WTC11 (cell line): Measurements from ENCODE around the gene GNA14. TPM values are rescaled to one million over a fixed set of nuclear protein-coding genes. Genes with fewer than 3 reads are reported as not detected.
"Not testable (repeated sequence)": the region's sequence is repeated elsewhere in the genome, so short reads cannot be mapped to it uniquely, and the experiment has no call there.

Experiments used
- ATAC-seq: fragments of 200-7000 bp; cut with Tn5 transposase; 2 replicates; pipeline ENCODE4 v1.10.0; 2021; ENCODE audit warnings: mild to moderate bottlenecking, moderate library complexity
- CTCF ChIA-PET: fragments of 300-600 bp; sonication (Branson Sonifier 250); formaldehyde crosslinking; loops from one replicate; lab custom pipeline; 2021; ENCODE audit warnings: antibody characterized with exemption; lab: Charles Lee
- POLR2A ChIA-PET: fragments of 350-600 bp; sonication (Branson Sonifier 250); formaldehyde crosslinking; loops from one replicate; lab custom pipeline; 2021; ENCODE audit warnings: antibody characterized with exemption; lab: Charles Lee
- DNase-seq: peaks from one replicate; pipeline ENCODE4 v3.0.0; 2021; ENCODE audit warnings: low spot score
- H3K27ac Mint-ChIP-seq: 2 replicates; pipeline ENCODE4 v1.8.0; 2021; ENCODE audit warnings: mixed read lengths
- H3K27me3 Mint-ChIP-seq: 2 replicates; pipeline ENCODE4 v1.8.0; 2021; ENCODE audit warnings: low read depth, mild to moderate bottlenecking, moderate library complexity, mixed read lengths
- H3K36me3 Mint-ChIP-seq: 2 replicates; pipeline ENCODE4 v1.8.0; 2021; ENCODE audit warnings: mixed read lengths
- H3K4me1 Mint-ChIP-seq: 2 replicates; pipeline ENCODE4 v1.8.0; 2022; ENCODE audit warnings: mixed read lengths
- H3K4me3 Mint-ChIP-seq: 2 replicates; pipeline ENCODE4 v1.8.0; 2021; ENCODE audit warnings: mild to moderate bottlenecking, moderate library complexity, mixed read lengths
- H3K9me3 Mint-ChIP-seq: 2 replicates; pipeline ENCODE4 v1.8.0; 2021; ENCODE audit warnings: mixed read lengths
- CREB1 ChIP-seq: sonication (generic); formaldehyde crosslinking; IDR thresholded peaks from 2 replicates; pipeline ENCODE4 v1.8.0; 2023; ENCODE audit warnings: mild to moderate bottlenecking, missing genetic modification reagents
- ESRRA ChIP-seq: sonication (generic); formaldehyde crosslinking; IDR thresholded peaks from 2 replicates; pipeline ENCODE4 v1.8.1; 2022; ENCODE audit warnings: mild to moderate bottlenecking, missing genetic modification reagents, borderline replicate concordance
- GTF2I ChIP-seq: fragments of 250-450 bp; sonication (Bioruptor Pico); conservative IDR thresholded peaks from 2 replicates; pipeline ENCODE4 v1.4.0; 2021; ENCODE audit warnings: mild to moderate bottlenecking
- JAZF1 ChIP-seq: fragments of 250-450 bp; sonication (Bioruptor Pico); IDR thresholded peaks from 2 replicates; pipeline ENCODE4 v1.9.0; 2021; ENCODE audit warnings: moderate library complexity, mild to moderate bottlenecking, inconsistent platforms
- MYBL2 ChIP-seq: sonication (generic); formaldehyde crosslinking; IDR thresholded peaks from 2 replicates; pipeline ENCODE4 v1.8.1; 2023; ENCODE audit warnings: mild to moderate bottlenecking, moderate library complexity, missing genetic modification reagents
- NFATC4 ChIP-seq: fragments of 250-450 bp; sonication (Bioruptor Pico); IDR thresholded peaks from 2 replicates; pipeline ENCODE4 v1.9.0; 2021; ENCODE audit warnings: mild to moderate bottlenecking
- NFYB ChIP-seq: sonication (generic); formaldehyde crosslinking; conservative IDR thresholded peaks from 2 replicates; pipeline ENCODE4 v1.8.0; 2022; ENCODE audit warnings: low read depth, missing genetic modification reagents
- NR1H2 ChIP-seq: sonication (generic); formaldehyde crosslinking; IDR thresholded peaks from 2 replicates; pipeline ENCODE4 v1.9.0; 2021; ENCODE audit warnings: mild to moderate bottlenecking, moderate library complexity, missing genetic modification reagents
- NR2C2 ChIP-seq: sonication (generic); formaldehyde crosslinking; IDR thresholded peaks from 2 replicates; pipeline ENCODE4 v1.8.0; 2022; ENCODE audit warnings: mild to moderate bottlenecking, missing genetic modification reagents
- RELA ChIP-seq: sonication (generic); formaldehyde crosslinking; IDR thresholded peaks from 2 replicates; pipeline ENCODE4 v1.8.1; 2022; ENCODE audit warnings: missing genetic modification reagents, mild to moderate bottlenecking, borderline replicate concordance
- RORB ChIP-seq: fragments of 250-450 bp; sonication (Bioruptor Pico); IDR thresholded peaks from 2 replicates; pipeline ENCODE4 v1.9.0; 2021; ENCODE audit warnings: mild to moderate bottlenecking
- SMAD4 ChIP-seq: sonication (generic); formaldehyde crosslinking; IDR thresholded peaks from 2 replicates; pipeline ENCODE4 v1.8.0; 2022; ENCODE audit warnings: mild to moderate bottlenecking, missing genetic modification reagents
- USF1 ChIP-seq: sonication (generic); formaldehyde crosslinking; IDR thresholded peaks from 2 replicates; pipeline ENCODE4 v1.8.0; 2022; ENCODE audit warnings: mild to moderate bottlenecking, missing genetic modification reagents
- ZNF121 ChIP-seq: sonication (generic); formaldehyde crosslinking; IDR thresholded peaks from 2 replicates; pipeline ENCODE4 v1.8.0; 2023; ENCODE audit warnings: missing genetic modification reagents
- ZNF138 ChIP-seq: sonication (generic); formaldehyde crosslinking; conservative IDR thresholded peaks from 2 replicates; pipeline ENCODE4 v1.8.1; 2022; ENCODE audit warnings: mild to moderate bottlenecking, moderate library complexity, missing genetic modification reagents
- ZNF671 ChIP-seq: fragments of 250-450 bp; sonication (Bioruptor Pico); IDR thresholded peaks from 2 replicates; pipeline ENCODE4 v1.8.0; 2021; ENCODE audit warnings: mild to moderate bottlenecking
- total RNA-seq: library from RNA; stranded (reverse); gene quantifications from 3 replicates; pipeline ENCODE4 v1.2.3, GENCODE V29; 2021
- TF ChIP-seq, protein P1 (sequence below): fragments of 250-450 bp; sonication (Bioruptor Pico); conservative IDR thresholded peaks from 2 replicates; pipeline ENCODE4 v1.9.0; 2021; ENCODE audit warnings: mild to moderate bottlenecking
- TF ChIP-seq, protein P2 (sequence below): sonication (generic); formaldehyde crosslinking; IDR thresholded peaks from 2 replicates; pipeline ENCODE4 v1.8.0; 2022; ENCODE audit warnings: mild to moderate bottlenecking, missing genetic modification reagents
- TF ChIP-seq, protein P3 (sequence below): sonication (generic); formaldehyde crosslinking; IDR thresholded peaks from 2 replicates; pipeline ENCODE4 v1.8.1; 2023; ENCODE audit warnings: mild to moderate bottlenecking, missing genetic modification reagents, moderate library complexity

The GNA14 gene
- total RNA-seq, 1 experiment from 2014 or later, result 26.7 TPM

DNA sequence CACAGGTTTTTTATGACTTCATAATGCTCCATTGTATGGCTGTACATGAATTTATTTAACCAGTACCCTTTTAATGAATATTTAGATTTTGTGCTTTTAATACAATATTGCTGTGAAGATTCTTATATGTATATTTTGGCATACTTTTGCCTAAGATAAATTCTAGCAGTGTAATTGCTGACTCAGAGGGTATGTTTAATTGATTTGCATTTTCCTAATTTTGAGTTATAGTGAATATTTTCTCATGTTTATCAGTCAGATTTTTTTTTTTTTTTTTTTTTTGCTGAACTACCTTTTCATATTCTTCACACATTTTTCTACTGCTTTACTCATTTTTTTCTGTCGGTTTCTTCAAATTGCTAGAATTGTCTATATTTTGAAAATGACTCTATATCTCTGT lies 248.2 kb downstream of the GNA14 start (continued):
- TF ChIP-seq USF1 (CRISPR knock-in tag), result no peak
- TF ChIP-seq, all 79 proteins: peak for 0

DNA sequence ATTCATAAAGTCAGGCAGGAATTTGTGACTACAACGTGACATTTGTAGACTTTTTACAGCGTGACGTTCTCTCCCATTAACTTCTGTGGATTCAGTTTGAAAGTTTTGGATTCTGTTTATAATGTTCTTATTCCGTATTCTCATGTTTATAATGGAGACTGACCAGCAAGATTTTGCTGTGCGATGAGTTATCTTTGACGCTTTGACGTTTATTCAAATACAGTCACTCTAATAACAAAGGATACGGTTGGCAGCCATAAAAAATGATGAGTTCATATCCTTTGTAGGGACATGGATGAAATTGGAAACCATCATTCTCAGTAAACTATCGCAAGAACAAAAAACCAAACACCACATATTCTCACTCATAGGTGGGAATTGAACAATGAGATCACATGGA lies 249.5 kb downstream of the GNA14 start:
- H3K4me3 Mint-ChIP-seq, DNase-seq, POLR2A ChIA-PET, CTCF ChIA-PET, H3K4me1 Mint-ChIP-seq, H3K36me3 Mint-ChIP-seq, H3K9me3 Mint-ChIP-seq, ATAC-seq, H3K27me3 Mint-ChIP-seq, H3K27ac Mint-ChIP-seq: not testable (repeated sequence)

DNA sequence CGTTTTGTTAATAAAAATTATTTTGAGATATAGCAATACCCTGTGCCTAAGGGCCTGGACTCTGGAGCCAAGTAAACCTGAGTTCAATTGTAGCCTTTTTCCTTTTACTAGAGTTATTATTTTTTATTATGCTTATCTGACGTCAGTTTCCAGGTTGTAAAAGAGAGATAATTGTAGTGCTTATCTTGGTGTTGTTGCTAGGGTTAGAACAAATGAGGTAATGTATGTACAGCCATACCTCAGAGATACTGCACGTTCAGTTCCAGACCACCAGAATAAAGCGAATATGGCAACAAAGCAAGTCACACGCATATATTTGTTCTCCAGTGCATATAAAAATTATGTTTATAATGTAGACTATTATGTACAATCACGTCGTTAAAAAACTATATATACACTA lies 255.8 kb downstream of the GNA14 start:
- no peak overlapping the region for H3K4me3 Mint-ChIP-seq
- DNase-seq, result no peak
- TF ChIP-seq, protein P1, sequence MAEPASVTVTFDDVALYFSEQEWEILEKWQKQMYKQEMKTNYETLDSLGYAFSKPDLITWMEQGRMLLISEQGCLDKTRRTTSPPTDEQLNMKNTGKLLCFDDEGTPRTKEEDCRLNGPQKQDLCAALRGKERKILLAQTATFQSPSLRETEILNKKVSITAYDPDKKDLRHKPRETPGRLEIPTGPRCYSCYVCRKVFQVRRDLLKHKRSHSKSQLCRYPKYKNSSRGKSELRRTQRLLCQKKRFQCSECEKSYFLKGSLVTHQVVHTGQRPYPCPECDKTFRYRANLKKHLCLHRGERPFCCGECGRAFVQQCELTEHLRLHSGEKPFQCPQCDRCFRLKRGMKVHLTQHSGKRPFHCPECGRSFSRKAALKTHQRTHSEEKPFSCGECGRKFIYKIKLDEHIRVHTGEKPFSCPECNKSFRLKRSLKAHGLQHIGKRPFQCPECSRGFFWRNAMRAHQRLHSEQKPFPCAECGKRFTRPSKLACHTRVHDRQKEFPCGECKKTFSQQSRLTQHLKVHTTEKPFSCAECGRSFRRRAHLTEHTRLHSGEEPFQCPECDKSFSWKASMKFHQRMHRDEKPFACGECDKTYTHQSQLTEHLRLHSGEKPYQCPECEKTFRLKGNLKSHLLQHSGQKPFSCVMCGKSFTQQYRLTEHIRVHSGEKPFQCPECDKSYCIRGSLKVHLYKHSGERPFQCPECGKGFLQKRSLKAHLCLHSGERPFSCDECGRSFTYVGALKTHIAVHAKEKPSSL (CRISPR knock-in tag), result no peak
- TF ChIP-seq ESRRA (CRISPR knock-in tag), result no peak
- no peak for TF ChIP-seq JAZF1 (CRISPR knock-in tag)
- TF ChIP-seq CREB1, result no peak
- TF ChIP-seq, all 79 proteins: peak for 0
- Mint-ChIP-seq H3K4me1 (no peaks in the 10 kb centered on the region), H3K36me3 (no peaks in the 10 kb centered on the region), H3K9me3 (peaks cover 7% of the 10 kb centered on the region; the same call in 1 of the 2 replicates), H3K27me3 (no peaks in the 10 kb centered on the region), H3K27ac (no peak overlapping the region)
- ChIA-PET POLR2A (no interaction called here), CTCF (no interaction called here)
- ATAC-seq, result no peak

DNA sequence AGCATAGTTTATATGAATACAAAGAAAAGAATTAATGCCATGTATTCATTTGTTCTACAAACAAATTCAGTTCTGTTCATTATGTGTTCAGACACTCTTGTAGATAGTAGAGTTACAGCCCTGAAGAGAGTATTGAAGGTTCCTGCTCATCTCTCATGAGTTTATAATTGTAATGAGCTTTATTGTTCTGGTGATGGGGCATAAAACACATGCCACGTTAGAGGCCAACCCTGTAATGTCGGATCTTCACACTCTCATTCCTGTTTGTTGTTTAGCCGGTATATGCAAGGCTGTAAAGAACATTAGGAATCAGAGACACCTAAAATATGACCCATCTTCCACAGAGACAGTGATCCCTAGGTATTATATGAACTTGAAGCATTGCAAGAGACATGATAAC lies 256.3 kb downstream of the GNA14 start:
- H3K4me1 Mint-ChIP-seq, result no peaks in the 10 kb centered on the region
- ATAC-seq (no peak), DNase-seq (no peak)
- H3K4me3 Mint-ChIP-seq, result no peak overlapping the region
- ChIA-PET POLR2A (no interaction called here), CTCF (no interaction called here)
- no peaks in the 10 kb centered on the region for H3K36me3 Mint-ChIP-seq
- 0 out of 2 replicates have a peak, but pooled peaks cover 3% of the 10 kb centered on the region for H3K9me3 Mint-ChIP-seq
- H3K27me3 Mint-ChIP-seq, result no peaks in the 10 kb centered on the region
- TF ChIP-seq RORB (no peak), NR2C2 (CRISPR knock-in tag) (no peak), MYBL2 (no peak), GTF2I (no peak), SMAD4 (CRISPR knock-in tag) (no peak), RELA (CRISPR knock-in tag) (no peak), ZNF121 (CRISPR knock-in tag) (no peak), ZNF671 (CRISPR knock-in tag) (no peak), NFYB (CRISPR knock-in tag) (no peak), CREB1 (no peak), ESRRA (CRISPR knock-in tag) (no peak), NFATC4 (CRISPR knock-in tag) (no peak)
- TF ChIP-seq, protein P2, sequence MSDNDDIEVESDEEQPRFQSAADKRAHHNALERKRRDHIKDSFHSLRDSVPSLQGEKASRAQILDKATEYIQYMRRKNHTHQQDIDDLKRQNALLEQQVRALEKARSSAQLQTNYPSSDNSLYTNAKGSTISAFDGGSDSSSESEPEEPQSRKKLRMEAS, result no peak
- H3K27ac Mint-ChIP-seq, result no peak overlapping the region

GRCh38 chr9:77386187-77386586 lies 261.9 kb downstream of the GNA14 start:
- ChIA-PET CTCF (no interaction called here), POLR2A (no interaction called here)
- no peak overlapping the region for H3K27ac Mint-ChIP-seq
- no peaks in the 10 kb centered on the region for H3K36me3 Mint-ChIP-seq
- ATAC-seq (no peak), DNase-seq (no peak)
- no peak overlapping the region for H3K4me3 Mint-ChIP-seq
- no peaks in the 10 kb centered on the region for H3K27me3 Mint-ChIP-seq
- no peaks in the 10 kb centered on the region for H3K9me3 Mint-ChIP-seq
- H3K4me1 Mint-ChIP-seq, result no peaks in the 10 kb centered on the region
- TF ChIP-seq CREB1, result no peak
- no peak for TF ChIP-seq JAZF1 (CRISPR knock-in tag)
- no peak for TF ChIP-seq SMAD4 (CRISPR knock-in tag)
- TF ChIP-seq, protein P1 (CRISPR knock-in tag), result no peak
- TF ChIP-seq ZNF138 (CRISPR knock-in tag), result no peak
- no peak for TF ChIP-seq MYBL2
- TF ChIP-seq NR1H2 (CRISPR knock-in tag), result no peak
- TF ChIP-seq, protein P3, sequence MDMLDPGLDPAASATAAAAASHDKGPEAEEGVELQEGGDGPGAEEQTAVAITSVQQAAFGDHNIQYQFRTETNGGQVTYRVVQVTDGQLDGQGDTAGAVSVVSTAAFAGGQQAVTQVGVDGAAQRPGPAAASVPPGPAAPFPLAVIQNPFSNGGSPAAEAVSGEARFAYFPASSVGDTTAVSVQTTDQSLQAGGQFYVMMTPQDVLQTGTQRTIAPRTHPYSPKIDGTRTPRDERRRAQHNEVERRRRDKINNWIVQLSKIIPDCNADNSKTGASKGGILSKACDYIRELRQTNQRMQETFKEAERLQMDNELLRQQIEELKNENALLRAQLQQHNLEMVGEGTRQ, result no peak
- no peak for TF ChIP-seq ESRRA (CRISPR knock-in tag)
- TF ChIP-seq NFYB (CRISPR knock-in tag), result no peak
